GM18508 (cell line): Measurements from ENCODE around the gene TIMM21.

Experiments used
- ATAC-seq: cut with Tn5 transposase; IDR thresholded peaks from one replicate; pipeline ENCODE4 v1.9.1; 2021; ENCODE audit warnings: moderate number of reproducible peaks; ENCODE audit not compliant: insufficient read depth, unreplicated experiment

The TIMM21 gene

GRCh38 chr18:74146756-74147155 is 1.6 kb upstream of the TIMM21 start:
- no peak for ATAC-seq

GRCh38 chr18:74147491-74147778 is 888 bp upstream of the TIMM21 start:
- no peak for ATAC-seq

DNA sequence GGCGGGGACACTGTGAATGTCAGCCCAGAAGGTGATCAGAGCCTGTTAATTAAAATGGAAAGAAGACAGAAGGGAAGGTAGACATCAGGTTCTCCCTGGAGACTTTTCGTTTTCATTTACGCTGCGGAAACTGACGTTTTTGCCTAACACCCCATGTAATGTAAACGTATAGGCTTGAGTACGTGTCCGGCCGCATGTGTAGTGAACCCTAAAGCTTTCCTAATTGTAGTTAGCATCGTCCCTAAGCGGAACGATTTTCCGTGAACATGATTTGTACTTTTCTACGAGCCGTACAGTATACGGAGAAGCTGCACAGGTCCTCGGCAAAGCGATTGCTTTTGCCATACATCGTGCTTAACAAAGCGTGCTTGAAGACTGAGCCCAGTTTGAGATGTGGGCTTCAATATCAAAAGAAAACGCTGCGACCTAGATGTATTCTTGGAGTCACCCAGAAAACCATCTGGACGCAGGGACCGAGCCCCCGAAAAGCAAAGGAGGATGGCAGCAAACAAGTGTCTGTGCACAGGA is 284 bp downstream of the TIMM21 start:
- peak; percentile 5 for ATAC-seq

DNA sequence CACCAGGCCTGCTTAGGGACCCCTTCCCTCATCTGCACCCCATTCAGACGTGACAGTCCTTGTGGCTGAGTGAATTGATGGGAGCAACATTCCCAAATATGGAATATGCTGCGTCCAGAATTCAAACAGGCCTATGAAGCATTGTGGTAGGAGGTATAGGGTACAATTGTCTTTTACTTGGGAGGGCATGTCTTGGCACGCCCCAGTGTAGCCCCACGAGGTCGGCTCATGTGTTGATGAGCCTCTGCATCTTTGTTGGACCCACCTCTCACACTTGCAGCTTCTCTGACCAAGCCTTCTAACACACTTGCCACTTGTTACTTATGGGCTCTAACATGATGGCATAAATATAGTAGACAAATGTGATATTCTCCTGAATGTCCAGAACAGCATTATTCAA is 1.6 kb downstream of the TIMM21 start:
- ATAC-seq: no peak

DNA sequence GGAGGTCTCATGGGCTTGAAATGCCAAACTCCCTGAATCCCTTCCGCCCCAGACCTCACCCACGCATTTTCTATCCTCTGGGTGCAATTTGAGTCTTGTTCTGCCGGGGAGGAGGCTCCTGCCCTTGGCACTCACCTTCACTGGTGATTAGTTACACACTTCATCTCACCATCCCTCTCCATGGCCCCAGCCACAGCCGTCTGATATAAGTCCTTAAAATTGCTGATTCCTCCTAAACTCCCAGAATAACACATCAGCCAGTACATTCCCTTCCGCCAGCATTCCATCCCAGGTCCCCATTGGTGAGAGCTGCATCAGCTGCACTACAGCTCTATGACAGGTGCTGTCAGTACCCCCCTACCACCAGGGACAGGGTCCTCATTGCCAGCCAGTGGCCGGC is 3.9 kb downstream of the TIMM21 start:
- ATAC-seq: no peak

DNA sequence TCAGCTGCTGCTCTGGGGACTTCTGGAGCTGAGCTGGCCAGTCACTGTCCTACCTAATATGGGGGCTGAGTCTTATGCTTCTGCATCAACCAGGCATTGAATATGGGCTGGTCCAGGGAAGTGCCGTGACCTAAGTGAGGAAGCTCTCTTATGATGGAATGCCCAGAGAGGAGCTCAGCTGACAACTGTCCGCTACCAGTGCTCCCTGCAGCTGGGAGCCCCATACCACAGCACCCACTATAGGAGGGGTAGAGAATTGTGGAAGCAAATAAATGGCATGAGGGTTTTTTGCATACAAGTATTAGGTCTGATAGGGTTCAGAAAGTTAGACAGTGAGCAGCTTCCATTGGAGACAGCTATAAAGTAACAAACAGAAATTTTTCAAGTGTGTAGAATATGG is 4.5 kb downstream of the TIMM21 start:
- ATAC-seq: no peak

DNA sequence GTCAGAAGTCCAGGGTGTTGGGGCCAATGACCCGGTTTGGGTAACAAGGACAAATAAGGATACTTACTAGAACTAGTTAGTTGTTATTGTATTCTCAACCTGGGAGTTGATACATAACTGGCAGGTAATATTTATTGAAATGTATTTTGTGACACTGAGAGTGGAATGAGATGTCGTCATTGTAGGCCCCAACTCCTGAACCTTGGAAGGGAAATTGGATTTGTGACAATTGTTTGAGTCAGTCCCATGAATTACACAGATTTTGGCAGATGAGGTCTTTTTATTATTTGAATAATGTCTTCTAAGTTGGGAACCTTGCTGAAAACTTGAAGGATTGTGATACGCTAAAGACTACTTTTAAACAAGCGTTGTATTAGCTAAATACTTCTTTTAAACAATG is 5.1 kb downstream of the TIMM21 start:
- no peak for ATAC-seq

GRCh38 chr18:74153793-74154192 is 5.5 kb downstream of the TIMM21 start:
- no peak for ATAC-seq

DNA sequence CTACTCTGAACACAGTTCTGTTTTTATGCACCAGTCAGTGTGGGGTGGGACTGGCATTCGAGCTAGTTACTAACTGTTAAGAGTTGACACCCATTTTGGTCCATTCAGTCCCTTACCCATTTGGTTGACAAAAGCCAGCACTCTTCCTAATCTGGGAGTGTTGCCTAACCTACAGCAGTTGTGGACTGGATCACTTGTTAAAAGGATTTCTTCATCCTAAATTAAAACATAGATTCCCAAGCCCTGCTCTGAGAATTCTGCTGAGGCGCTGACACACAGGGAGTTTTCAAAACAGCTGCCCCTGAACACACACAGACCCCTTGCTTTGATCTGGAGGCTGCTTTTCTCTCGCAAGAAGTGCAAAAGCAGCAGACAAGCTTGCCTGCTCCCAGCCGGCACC is 6.4 kb downstream of the TIMM21 start:
- no peak for ATAC-seq

DNA sequence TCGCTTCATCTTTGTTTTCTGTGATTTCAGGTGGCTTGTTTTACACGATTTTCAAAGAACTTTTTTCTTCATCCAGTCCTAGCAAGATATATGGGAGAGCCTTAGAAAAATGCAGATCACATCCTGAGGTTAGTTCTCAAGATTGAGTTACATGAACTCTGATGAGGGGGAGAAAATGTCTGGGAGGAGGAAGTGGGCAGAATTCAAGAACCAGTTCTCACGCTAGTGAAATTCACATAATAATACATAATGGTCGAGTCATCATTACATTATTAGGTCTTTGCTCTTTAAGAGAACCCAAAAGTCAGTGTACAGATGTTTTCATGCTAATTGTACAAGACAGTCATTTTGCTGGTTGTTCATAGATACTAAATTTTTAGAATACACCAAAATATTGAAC is 7.0 kb downstream of the TIMM21 start:
- no peak for ATAC-seq

- ATAC-seq: no peak
Measured at GRCh38 chr18:74163019-74163660, 14.8 kb downstream of the TIMM21 start.

DNA sequence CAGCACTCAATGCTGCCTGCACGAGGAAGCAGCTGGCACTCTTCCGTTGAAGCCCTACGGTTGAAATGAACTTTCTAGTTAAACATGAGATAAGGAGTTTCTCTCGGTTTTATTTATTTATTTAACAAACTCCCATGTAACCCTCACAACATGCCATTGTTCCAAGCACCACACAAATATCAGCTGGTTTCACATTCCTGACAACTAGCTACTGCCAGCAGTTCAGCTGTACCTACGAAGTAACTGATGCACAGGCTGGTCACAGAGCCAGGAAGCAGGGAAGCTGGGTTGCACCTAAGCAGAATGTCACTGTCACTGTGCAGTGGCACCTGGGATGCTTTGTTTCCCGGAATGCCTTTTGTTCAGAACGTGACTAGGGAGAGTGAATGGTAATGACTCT is 18.1 kb downstream of the TIMM21 start:
- no peak for ATAC-seq

- peak; percentile 70 for ATAC-seq
Measured at GRCh38 chr18:74171910-74172606, 23.7 kb downstream of the TIMM21 start.

- ATAC-seq: no peak
Measured at GRCh38 chr18:74172697-74173433, 24.5 kb downstream of the TIMM21 start.

DNA sequence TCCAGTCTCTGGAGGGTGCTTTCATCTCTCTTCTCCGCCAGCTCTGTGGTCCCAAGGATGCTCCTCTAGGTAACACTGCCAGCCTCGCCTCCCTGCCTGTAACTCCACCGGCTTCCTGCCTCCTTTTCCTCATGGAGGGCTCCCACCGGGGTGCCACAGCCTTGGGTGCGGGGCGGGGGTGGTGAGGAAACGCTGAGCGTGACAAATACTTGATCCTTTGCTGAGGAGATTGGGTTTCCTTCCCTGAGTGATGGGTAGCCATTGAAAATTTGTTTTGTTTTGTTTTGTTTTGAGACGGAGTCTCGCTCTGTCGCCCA is 25.1 kb downstream of the TIMM21 start:
- no peak for ATAC-seq

DNA sequence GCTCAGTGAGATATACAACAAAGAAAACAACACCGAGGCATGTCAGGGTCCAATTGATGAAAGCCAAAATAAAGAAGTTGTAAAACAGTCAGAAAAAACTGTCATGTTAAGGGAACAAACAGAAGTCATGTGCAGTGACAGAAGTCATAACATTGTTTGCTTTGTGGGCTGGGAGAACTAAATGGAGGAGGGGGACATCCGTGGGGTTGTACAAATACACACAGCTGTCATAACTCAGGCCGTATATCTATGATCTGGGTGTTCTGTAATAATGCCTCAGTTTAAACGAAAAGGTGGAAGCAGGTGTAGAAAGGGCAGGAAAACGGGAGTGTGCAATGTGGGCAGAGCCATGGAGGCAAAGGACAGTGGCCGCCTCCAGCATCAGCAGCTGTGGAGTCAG is 27.3 kb downstream of the TIMM21 start:
- no peak for ATAC-seq

GRCh38 chr18:74178884-74179283 is 30.6 kb downstream of the TIMM21 start:
- ATAC-seq: no peak

- ATAC-seq: no peak
Measured at GRCh38 chr18:74179623-74180199, 31.4 kb downstream of the TIMM21 start.

DNA sequence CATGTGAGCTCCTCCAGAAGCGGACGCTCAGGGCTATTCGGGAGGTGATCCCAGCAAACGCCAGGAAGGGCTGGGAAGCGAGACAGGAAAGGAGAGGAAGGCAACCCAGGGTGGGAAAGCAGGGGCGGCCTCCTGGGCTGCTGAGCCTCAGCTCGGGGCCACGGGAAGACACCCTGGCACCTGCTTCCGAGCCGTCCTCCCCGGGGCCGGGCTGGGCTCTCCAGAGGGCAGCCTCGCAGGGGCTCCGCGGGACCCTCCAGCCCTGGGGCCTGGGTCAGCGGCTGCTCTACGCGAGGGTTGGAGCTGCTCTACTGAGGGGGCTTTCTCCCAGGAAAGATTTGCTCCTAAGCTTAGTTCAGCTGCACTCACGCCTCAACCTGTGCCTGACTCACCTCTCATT is 34.0 kb downstream of the TIMM21 start:
- ATAC-seq: no peak

- ATAC-seq: no peak
Measured at GRCh38 chr18:74183130-74183529, 34.8 kb downstream of the TIMM21 start.

GRCh38 chr18:74184875-74185274 is 36.6 kb downstream of the TIMM21 start:
- no peak for ATAC-seq
